HG03280 (cell line): ENCODE data around the gene NXN.
"Not testable (repeated sequence)": the region's sequence is repeated elsewhere in the genome, so short reads cannot be mapped to it uniquely, and the experiment has no call there.

Source experiments
- ATAC-seq: cut with Tn5 transposase; IDR thresholded peaks from one replicate; pipeline ENCODE4 v1.9.1; 2021; ENCODE audit warnings: mild to moderate bottlenecking, moderate library complexity; ENCODE audit not compliant: unreplicated experiment

Gene NXN

GRCh38 chr17:836151-836550 is 143.4 kb downstream of the NXN start:
- ATAC-seq = no peak

GRCh38 chr17:835721-836120 is 143.9 kb downstream of the NXN start:
- ATAC-seq = not testable (repeated sequence)

GRCh38 chr17:835263-835662 is 144.3 kb downstream of the NXN start:
- ATAC-seq = no peak

GRCh38 chr17:834136-834535 is 145.4 kb downstream of the NXN start:
- ATAC-seq = no peak

- no peak for ATAC-seq
Measured at GRCh38 chr17:830950-831349, 148.6 kb downstream of the NXN start.

GRCh38 chr17:830381-830780 is 149.2 kb downstream of the NXN start:
- ATAC-seq = no peak

- ATAC-seq = not testable (repeated sequence)
Measured at GRCh38 chr17:829614-830013, 150.0 kb downstream of the NXN start.

- no peak for ATAC-seq
Measured at GRCh38 chr17:828761-829160, 150.8 kb downstream of the NXN start.

- no peak for ATAC-seq
Measured at GRCh38 chr17:826778-827177, 152.8 kb downstream of the NXN start.

GRCh38 chr17:825216-825615 is 154.4 kb downstream of the NXN start:
- no peak for ATAC-seq

- ATAC-seq = no peak
Measured at GRCh38 chr17:824378-824777, 155.2 kb downstream of the NXN start.

GRCh38 chr17:823501-823902 is 156.1 kb downstream of the NXN start:
- ATAC-seq = no peak

- no peak for ATAC-seq
Measured at GRCh38 chr17:819251-819650, 160.3 kb downstream of the NXN start.

GRCh38 chr17:814371-814770 is 165.2 kb downstream of the NXN start:
- no peak for ATAC-seq

- no peak for ATAC-seq
Measured at GRCh38 chr17:812638-813204, 166.9 kb downstream of the NXN start.

GRCh38 chr17:811051-811784 is 168.4 kb downstream of the NXN start:
- ATAC-seq = no peak

- ATAC-seq = no peak
Measured at GRCh38 chr17:807523-808294, 171.9 kb downstream of the NXN start.

GRCh38 chr17:806781-807522 is 172.6 kb downstream of the NXN start:
- no peak for ATAC-seq

GRCh38 chr17:806346-806745 is 173.2 kb downstream of the NXN start:
- ATAC-seq = no peak

- ATAC-seq = not testable (repeated sequence)
Measured at GRCh38 chr17:805886-806285, 173.7 kb downstream of the NXN start.
